ENCODE measurements around the gene PLEKHA5.
"Not testable (repeated sequence)": the region's sequence is repeated elsewhere in the genome, so short reads cannot be mapped to it uniquely, and the experiment has no call there.

PLEKHA5 gene

DNA sequence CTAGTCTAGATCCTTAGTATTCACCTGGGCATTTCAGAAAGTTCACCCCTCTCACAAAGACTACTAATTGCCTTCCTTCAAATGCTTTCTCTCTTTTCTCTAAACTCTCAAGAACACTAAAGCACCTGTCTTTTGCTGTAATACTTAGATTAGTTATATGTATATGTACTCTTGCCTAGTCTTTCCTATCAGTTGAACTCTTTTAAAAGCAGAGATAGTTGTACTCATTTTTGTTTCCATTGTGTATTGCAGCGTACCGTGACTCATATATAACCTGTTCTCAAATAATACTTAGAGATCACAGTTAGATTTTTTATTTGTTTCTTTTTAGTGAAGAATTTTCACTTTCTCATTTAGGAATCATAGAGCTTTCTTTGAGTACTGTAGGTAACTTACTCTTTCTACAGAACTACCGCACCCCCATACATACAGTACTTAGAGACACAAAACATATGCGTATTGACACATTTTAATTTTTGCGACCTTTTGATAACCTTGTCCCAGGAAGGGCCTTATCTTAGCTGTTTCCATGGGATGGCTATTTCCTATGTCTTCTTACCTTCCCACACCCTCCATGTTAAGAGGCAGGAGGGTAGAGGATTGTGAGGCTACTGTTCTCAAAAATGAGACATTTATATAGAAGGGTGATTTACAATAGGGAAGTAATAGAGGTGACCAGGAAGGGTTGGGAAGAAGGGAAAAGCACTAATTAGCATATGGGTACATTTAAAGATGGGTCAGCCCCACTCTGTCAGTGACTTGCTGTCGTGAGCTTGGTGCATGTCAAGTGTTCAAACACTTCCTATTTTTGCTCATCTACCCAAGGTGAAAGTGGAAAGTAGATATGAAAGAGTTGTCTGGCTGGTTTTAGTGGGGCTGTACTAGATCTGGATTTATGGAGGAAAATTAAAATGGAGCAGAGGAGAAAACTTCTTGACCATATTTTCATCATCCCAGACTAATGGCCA is 74.3 kb downstream of the PLEKHA5 start:
- peak; percentile 70 for DNase-seq

DNA sequence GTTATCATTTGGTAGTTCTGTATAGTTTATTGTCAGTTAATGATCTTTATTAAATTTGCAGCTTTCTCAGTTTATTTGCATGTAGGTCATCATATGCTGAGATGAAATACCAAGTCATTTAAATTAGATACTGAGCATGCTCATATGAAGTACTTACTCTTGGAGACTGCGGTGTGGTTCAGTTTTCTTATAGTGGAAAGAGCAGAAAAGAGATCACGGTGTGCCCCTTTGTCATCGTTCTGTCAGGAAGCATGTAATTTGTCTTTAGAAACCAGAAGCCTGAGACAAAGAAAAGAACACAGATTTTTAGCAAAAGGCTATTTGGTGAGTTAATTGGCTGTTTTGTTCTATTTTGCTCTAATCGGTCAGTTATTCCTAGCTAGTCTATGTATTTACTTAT is 75.6 kb downstream of the PLEKHA5 start:
- DNase-seq = peak; percentile 93

DNA sequence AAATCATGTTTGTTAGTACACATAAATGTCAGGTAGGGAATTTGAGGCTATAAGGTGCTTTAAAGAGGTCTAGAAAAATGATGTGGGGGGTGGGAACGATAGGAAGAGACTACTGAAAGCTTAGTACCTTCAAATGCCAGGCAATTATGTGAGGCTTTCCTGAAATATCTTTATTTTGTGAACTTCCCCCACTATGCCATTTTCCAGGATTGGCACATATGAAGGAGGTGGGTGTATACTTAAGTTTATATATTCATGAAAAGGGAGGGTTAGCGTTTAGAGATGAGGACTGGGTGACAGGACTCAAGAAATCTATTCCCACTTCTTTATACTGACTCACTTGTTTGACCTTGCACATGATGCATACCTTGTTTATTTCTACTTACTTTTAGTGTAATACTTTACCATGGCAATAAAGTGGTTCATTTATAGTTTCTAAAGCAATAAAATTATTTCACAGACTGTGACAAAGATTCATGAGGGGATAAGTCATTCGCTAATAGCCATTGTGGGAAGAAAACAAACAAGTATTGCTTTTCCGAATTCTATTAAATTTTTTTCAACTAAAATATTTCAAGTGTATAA is 77.1 kb downstream of the PLEKHA5 start:
- DNase-seq = peak; percentile 41

DNA sequence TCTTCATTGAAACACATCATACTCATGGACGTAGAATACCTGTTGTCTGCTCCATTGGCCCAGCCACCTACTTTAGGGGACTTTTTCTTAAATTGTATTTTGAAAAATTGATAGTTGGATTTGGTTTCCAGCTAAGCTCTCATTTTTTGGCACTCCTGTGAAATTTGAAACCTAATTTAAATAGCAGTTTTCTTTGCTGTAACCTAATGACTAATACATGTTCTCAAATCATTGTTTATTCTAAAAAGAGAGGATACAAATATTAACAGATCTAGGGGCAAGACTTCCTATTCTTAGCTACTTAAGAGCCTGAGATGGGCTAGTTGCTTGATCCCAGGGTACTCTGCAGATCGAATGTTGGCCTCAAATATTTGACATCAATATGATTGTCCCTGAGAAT is 78.9 kb downstream of the PLEKHA5 start:
- DNase-seq = no peak

DNA sequence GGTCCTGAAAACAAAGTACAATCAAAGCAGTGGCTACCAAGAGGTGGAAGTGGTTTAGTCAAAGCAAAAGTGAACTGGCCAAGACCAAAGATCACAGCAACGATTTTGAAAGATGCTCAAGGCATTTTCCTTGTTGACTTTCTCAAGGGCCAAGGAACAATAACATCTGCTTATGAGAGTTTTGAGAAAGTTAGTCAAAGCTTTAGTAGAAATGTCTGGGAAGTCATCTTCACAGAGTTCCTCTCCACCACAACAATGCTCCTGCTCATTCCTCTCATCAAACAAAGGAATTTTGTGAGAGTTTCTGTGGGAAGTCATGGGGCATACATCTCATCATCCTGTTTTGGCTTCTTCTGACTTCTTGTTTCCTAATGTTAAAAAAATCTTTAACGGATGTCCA is 80.1 kb downstream of the PLEKHA5 start:
- DNase-seq = no peak

DNA sequence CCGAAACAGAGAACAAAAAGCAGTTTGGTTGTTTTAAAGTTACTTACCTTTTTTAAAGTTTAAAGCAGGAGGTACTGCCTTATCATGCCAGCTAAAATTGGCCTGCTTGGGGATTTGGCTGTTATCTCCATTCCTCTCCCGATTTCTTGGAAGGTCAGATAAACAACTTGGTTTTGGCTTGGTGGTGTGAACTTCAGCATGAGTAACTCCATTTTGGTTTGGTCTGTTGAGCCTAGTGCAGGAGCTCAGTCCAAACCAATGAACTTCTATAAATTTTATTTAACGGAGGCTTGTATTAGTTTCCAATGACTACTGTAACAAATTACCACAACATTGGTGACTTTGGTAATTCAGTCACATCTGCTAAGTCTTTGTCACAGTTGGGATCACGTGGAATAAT is 82.3 kb downstream of the PLEKHA5 start:
- DNase-seq = no peak

DNA sequence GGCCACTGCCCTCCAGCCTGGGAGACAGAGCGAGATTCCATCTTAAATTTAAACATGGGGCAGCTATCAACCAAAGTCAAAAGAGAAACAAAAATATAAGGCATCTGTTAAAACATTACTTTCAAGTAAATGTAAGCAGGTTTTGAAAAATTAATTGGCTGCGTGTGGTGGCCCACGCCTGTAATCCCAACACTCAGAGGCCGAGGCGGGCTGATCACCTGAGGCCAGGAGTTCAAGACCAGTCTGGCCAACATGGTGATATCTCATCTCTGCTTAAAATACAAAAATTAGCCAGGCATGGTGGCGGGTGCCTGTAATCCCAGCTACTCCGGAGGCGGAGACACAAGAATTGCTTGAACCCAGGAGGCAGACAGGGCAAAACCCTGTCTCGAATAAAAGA is 82.7 kb downstream of the PLEKHA5 start:
- DNase-seq = no peak

DNA sequence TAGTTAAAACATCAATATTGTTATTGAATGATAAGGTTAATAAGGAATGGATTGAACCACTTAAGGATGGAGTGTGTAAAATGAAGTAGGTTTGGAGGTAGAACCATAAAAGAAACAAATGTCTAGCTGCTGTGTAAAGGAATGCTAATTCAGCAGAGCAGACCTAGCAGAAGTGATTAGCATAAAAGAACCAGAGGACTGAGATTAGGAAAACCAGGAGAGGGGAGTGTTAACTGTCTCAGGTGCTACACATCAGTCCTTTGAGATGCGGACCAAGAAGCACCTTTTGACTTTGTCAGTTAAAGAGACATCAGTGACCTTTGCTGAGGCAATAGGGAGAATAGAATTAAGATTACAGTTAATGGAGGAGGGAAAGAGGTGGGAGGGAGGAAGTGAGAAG is 84.5 kb downstream of the PLEKHA5 start:
- DNase-seq = no peak

DNA sequence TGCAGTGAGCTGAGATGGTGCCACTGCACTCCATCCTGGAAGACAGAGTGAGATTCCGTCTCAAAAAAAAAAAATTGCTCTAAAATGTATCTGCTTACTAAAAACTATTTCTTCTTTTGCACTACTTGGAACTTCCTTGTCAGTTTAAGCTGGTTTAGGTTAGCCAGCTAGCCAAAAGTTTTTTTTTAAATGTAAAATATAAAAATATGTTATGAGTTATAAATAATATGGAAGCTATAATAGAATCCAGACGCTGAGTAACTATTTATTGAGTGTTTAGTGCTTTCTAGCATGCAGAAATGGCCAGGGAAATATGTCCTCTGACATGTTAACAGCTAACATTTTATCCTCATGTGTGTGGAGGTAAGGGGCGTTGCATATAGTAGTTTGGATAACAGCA is 85.6 kb downstream of the PLEKHA5 start:
- no peak for DNase-seq

DNA sequence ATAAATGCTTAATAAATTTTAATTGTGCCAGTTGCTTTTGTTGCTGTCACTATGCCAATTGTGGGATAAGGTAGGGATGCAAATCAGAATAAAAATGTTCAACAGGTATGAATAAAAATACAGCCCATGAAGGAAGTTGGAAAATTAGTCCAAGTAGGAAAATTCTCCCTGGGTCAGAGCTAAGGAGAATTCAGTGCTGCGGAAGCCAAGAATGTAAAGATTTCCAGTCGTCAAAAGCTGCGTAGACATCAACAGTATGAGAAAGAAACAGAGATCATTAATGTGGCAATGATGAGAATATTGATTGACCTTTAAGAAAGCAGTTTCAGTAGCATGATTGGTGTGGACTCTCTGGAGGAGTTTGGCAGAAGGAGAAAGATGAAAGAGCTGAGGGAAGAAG is 87.9 kb downstream of the PLEKHA5 start:
- DNase-seq = no peak

DNA sequence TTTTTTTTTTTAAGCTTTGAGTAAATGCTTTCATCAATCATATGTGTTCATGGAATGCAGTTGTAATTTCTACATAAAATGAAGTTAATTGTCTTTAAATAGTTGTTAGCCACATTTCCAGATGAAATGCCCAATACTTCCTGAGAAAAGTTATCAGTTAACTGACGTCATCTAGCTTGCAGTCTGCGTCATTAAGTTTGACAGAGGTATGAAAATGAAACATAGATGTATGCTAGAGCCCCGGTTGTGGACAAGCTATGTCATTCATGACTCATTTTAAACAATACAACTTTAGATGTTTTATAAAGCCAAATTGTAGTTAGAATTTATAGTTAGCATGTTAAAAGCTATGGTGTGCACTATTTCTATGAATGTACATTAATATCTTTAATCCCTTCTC is 90.7 kb downstream of the PLEKHA5 start:
- DNase-seq = no peak

DNA sequence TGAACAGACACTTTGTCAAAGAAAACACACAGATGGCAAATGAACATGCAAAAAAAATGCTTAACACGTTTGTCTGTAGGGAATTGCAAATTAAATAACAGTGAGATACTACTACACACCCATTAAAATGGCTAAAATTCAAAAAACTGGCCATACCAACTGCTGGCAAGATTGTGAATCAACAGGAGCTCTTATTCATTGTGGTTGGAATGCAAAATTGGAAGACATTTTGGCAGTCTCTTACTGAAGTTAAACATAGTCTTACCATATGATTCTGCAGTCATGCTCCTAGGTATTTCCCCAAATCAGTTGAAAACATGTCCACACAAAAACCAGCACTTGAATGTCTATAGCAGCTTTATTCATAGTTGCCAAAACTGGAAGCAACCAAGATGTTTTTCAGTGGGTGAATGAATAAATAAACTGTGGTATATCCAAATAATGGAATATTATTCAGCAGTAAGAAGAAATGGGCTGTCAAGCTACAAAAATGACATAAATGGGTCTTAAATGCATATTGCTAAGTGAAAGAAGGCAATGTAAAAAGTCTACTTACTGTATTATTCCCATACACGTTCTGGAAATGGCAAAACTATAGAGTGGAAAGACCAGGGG is 91.4 kb downstream of the PLEKHA5 start:
- DNase-seq = no peak

DNA sequence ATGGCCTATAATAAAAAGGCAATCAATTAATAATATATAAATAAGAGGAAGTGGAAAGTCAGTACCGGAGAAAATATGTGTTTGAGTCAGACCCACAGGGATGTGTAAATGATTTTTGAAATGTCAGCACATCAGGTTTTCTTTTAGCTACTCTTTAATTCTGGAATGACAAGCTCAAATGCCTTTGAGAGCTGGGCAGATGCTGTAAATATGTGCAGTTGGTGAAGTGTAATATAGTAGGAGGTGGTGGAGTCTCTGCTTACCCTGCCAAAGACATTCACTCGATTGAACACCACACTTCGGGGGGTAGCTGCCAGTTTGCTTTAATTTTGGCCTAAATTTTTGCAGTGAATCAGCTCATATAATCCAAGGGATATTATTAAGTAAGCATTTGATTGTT is 93.0 kb downstream of the PLEKHA5 start:
- no peak for DNase-seq

DNA sequence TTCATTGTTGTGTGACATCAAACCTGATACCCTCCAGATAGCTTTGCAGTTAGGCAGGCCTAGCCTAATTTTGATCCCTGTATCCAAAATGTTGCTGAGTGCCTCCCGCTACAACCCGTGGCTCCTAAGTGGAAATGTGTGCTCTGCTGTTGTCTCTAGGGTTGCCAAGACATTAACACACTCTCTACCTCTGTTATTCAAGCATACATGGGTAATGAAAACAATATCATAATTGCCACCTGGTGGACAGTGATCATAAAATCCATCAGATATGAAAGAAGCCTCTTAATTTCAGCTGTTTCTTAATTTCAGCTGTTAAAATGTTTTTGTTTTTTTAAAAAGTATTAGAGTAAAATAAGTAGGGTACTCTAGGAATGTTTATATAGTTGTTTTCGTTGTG is 93.5 kb downstream of the PLEKHA5 start:
- DNase-seq = peak; percentile 72

DNA sequence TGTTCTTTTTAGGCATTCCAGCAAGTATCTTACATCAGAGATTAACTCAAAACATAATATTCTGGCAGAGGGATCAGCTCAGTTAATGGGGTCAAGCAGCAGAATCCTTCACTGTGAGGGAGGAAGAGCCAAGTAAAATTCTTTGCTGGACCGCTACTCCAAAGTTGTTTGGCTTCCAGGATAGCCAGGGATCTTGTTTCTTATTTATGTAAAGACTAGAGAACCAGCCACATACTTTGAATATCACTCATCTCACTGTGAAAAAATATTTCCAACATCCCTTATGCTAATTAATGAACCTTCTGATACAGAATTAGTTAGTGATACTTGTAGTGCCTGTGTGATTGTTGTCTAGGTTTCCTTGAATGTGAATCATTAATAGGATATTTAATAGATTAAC is 94.2 kb downstream of the PLEKHA5 start:
- DNase-seq = no peak

DNA sequence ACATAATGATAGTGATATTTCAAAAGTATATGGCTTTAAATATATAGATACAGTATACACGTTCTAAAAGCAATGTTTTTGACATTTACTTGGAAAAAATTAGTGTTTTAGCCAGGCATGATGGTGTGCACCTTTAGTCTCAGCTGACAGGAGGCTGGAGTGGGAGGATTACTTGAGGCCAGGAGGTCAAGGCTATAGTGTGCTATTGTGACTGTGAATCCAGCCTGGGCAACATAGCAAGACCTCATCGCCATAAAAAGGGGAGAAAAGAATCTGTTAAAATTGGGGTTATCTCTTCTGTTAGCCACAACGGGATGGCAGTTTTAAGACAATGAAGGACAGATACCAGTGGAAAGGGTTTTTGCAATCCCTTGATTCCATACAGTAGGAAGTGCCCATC is 95.2 kb downstream of the PLEKHA5 start:
- DNase-seq = no peak

DNA sequence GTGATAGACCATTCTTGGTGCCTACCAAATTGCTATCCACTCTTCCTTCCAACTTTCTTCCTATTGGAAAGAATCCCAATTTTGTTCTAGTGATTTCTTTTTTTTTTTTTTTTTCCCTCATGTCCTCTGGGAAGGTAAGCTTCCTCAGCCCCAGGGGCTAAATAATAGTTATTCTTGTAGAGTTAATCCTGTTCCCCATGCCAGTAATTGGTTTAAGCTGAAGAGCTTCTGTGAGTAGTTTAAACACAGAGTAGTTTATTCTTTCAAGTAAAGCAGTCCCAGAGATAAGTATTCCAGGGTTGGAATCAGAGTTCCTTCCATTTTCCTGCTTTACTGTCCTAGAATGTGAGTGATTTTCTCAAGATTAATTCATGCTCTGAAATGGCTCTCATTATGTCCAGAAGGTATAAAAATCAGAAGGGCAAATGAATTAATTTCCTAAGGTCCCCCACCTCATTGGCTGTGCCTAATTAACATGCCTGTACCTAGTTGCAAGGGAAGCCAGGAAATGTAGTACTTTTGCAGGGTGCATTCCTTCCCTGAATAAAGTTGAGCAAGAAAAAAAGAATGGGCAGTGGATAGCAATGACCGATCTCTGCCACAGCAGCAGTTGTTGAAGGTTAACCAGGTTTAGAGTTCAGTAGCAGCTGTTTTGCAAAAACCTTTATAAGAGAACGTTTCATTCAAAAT is 97.8 kb downstream of the PLEKHA5 start:
- no peak for DNase-seq

DNA sequence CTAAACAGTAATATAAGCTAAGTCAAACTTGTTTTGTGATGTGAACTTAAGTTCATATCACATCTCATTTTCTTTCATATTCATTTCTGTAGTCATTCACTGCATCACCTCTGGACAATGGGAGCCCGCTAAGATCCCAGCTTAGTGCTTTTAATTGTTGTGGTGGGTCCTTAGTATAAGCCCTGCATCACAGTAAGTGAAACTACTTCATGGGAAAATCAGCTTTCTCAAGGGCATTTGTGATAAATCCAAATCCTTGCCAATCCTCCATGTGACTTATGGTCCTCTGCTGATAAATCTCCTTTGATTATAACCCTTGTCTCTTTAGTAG is 98.3 kb downstream of the PLEKHA5 start:
- DNase-seq = no peak

DNA sequence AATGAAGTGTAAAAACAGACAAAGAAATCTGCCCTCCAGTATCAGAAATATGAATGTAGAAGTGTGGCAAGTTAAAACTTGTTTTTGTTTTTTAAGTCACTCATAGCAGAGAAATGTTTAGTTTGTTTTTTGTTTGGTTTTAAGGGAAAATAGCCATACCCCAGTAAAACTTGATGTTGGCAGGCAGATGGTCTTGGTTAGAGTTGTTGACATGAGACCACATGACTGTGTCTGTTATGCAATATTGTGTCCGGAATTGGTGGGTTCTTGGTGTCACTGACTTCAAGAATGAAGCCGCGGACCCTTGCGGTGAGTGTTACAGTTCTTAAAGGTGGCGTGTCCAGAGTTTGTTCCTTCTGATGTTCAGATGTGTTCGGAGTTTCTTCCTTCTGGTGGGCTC is 99.5 kb downstream of the PLEKHA5 start:
- not testable (repeated sequence) for DNase-seq

DNA sequence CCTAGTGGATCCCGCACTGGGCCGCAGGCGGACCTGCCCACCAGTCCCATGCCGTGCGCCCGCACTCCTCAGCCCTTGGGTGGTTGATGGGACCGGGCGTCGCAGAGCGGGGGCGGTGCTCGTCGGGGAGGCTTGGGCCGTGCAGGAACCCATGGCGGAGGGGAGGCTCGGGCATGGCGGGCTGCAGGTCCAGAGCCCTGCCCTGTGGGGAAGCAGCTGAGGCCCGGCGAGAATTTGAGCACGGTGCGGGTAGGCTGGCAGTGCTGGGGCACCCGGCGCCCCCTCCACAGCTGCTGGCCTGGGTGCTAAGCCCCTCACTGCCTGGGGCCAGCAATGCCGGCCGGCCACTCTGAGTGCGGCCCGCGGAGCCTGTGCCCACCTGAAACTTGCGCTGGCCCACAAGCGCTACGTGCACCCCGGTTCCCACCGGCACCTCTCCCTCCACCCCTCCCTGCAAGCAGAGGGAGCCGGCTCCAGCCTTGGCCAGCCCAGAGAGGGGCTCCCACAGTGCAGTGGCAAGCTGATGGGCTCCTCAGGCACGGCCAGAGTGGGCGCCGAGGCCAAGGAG is 100.8 kb downstream of the PLEKHA5 start:
- no peak for DNase-seq

DNA sequence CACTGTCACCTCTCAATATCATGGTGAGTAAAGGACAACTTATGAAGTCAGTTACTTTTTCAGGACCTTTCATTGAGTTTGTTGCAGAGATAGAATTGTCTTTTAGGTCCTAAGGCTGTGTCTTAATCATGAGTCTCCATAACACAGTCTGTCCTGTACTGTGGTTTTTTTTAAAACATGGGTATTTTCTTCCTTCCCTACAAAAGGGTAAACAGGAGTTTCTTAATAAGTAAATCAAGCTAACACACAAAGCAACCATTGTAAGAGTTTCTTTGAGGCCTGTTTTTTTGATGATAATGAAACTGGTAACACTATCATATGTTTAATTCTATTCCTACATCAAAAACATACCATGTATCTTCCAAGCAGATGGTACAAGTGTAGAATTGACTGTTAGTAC is 101.4 kb downstream of the PLEKHA5 start:
- no peak for DNase-seq

DNA sequence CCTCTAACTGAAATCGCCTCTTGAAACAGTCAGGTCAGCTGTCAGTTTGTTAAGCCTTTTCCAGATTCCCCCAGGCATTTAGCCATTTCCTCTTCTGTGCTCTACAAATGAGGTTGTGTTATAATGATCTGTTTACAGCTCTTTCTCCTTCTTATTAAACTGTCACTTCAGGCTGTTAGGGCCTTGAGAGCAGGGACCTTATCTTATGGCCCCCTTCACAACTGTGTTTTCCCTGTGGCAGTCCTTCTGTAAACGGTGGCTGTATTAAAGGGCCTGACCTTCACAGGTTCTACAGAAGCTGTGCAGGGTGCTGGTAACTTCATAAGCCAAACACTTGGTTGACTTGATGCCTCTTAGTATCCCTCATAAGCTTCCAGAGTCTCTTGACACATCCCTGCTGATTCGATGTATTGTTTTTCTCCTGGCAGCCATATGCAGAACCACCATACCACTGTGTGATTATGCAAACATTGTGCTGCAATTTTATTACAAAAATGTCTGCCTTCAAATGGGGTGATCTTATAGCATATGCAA is 104.7 kb downstream of the PLEKHA5 start:
- peak; percentile 76 for DNase-seq
